GM23338 (cell line): ENCODE measurements around the gene PVRIG. TPM values are rescaled to one million over a fixed set of nuclear protein-coding genes. Genes with fewer than 3 reads are reported as not detected.

Experiments
- CREB1 ChIP-seq: fragments of 250-450 bp; sonication (Bioruptor Pico); IDR thresholded peaks from 2 replicates; pipeline ENCODE4 v1.5.0; 2020; ENCODE audit warnings: low read depth, mild to moderate bottlenecking, moderate library complexity
- CTCF ChIP-seq, 2 experiments: fragments of 200-600 bp in 1 of 2; sonication (generic) in 1 of 2; conservative IDR thresholded peaks; 2 replicates each; pipeline versions ENCODE4 v1.5.1 to v1.6.1; 2016 to 2017; ENCODE audit warnings: antibody characterized with exemption in 2 of 2, low read depth in 2 of 2, mild to moderate bottlenecking in 2 of 2, moderate library complexity in 1 of 2
- EZH2 ChIP-seq: fragments of 200-600 bp; sonication (generic); IDR thresholded peaks from one replicate; pipeline ENCODE4 v1.8.0; 2017; ENCODE audit warnings: antibody characterized with exemption, mild to moderate bottlenecking, low read depth; ENCODE audit not compliant: unreplicated experiment
- EZH2phosphoT487 ChIP-seq: fragments of 200-600 bp; sonication (generic); IDR thresholded peaks from one replicate; pipeline ENCODE4 v1.8.1; 2018; ENCODE audit warnings: antibody characterized with exemption; ENCODE audit not compliant: unreplicated experiment
- JUNB ChIP-seq: IDR thresholded peaks from one replicate; pipeline ENCODE4 v1.6.1; 2016; ENCODE audit warnings: antibody characterized with exemption; ENCODE audit not compliant: unreplicated experiment
- NANOG ChIP-seq: IDR thresholded peaks from 2 replicates; pipeline ENCODE4 v1.6.1; 2016; ENCODE audit warnings: antibody characterized with exemption, borderline replicate concordance
- POLR2AphosphoS5 ChIP-seq: IDR thresholded peaks from 2 replicates; pipeline ENCODE4 v1.6.1; 2016; ENCODE audit warnings: antibody characterized with exemption, low read depth
- REST ChIP-seq: IDR thresholded peaks from one replicate; pipeline ENCODE4 v1.6.1; 2018; ENCODE audit warnings: antibody characterized with exemption; ENCODE audit not compliant: unreplicated experiment
- ZNF114 ChIP-seq: fragments of 250-450 bp; sonication (Bioruptor Pico); IDR thresholded peaks from 2 replicates; pipeline ENCODE4 v1.5.0; 2020; ENCODE audit warnings: mild to moderate bottlenecking, moderate library complexity
- ZNF462 ChIP-seq: fragments of 250-450 bp; sonication (Bioruptor Pico); IDR thresholded peaks from 2 replicates; pipeline ENCODE4 v1.5.0; 2020; ENCODE audit warnings: mild to moderate bottlenecking, moderate library complexity
- polyA plus RNA-seq: library from polyadenylated mRNA; unstranded; fragments of >200 nt; fragmentation: Nextera tagmentation; extraction: Ambion mirVana; gene quantifications from 2 replicates; pipeline ENCODE4 v1.2.1, GENCODE V29; 2016
- total RNA-seq: library from RNA; depleted of rRNA; stranded (reverse); fragments of >200 nt; shearing (Covaris generic); gene quantifications from 2 replicates; pipeline ENCODE4 v1.2.3, GENCODE V29; 2014

The PVRIG gene
- total and polyA plus RNA-seq, 2 experiments from 2014 or later: 1.1 TPM; not detected in 1

GRCh38 chr7:100198266-100198665 lies 21.5 kb upstream of the PVRIG start (continued):
- TF ChIP-seq ZNF462 (CRISPR knock-in tag): no peak
- TF ChIP-seq JUNB: no peak
- no peak for TF ChIP-seq REST
- TF ChIP-seq CREB1 (CRISPR knock-in tag): no peak
- no peak for TF ChIP-seq NANOG
- TF ChIP-seq POLR2AphosphoS5: no peak
- no peak for TF ChIP-seq ZNF114 (CRISPR knock-in tag)
- TF ChIP-seq EZH2phosphoT487: no peak
- TF ChIP-seq EZH2: no peak
- TF ChIP-seq CTCF (conservative IDR thresholded peaks at IDR 0.05; ENCODE audit: low read depth in 2 of 2): no peak
